ENCODE measurements around the gene SYT7. TPM values are rescaled to one million over a fixed set of nuclear protein-coding genes. Genes with fewer than 3 reads are reported as not detected.

Gene SYT7, protein sequence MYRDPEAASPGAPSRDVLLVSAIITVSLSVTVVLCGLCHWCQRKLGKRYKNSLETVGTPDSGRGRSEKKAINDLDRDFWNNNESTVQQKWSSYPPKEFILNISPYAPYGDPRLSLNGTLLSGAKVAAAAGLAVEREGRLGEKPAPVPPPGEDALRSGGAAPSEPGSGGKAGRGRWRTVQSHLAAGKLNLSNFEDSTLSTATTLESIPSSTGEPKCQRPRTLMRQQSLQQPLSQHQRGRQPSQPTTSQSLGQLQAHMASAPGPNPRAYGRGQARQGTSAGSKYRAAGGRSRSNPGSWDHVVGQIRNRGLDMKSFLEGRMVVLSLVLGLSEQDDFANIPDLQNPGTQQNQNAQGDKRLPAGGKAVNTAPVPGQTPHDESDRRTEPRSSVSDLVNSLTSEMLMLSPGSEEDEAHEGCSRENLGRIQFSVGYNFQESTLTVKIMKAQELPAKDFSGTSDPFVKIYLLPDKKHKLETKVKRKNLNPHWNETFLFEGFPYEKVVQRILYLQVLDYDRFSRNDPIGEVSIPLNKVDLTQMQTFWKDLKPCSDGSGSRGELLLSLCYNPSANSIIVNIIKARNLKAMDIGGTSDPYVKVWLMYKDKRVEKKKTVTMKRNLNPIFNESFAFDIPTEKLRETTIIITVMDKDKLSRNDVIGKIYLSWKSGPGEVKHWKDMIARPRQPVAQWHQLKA
- total RNA-seq, result 4.6 and 9.7 TPM in 2 replicates

GRCh38 chr11:61581030-61581928 is at the start of gene SYT7:
TSS of gene SYT7 (minus strand) at chr11:61581076. CDS start at chr11:61580820, 256 bp downstream.

GRCh38 chr11:61507962-61508861 is 72.7 kb downstream of the SYT7 start, which contains the start of gene LRRC10B:
TSS of gene LRRC10B (plus strand) at chr11:61508749. CDS start at chr11:61508999, 250 bp downstream.

Small RNA genes within 50 kb of the gene (small RNA-seq; reads per million reads assigned to genes)
- 0.13 reads per million for gene MIR4488 (ENCODE audit: low replicate concordance)

Other genes starting within 250 kb of the SYT7 start
- 290 and 338 TPM in 2 replicates for gene DDB1, start 248.0 kb downstream of the SYT7 start, total RNA-seq
- gene TKFC, start 247.8 kb downstream of the SYT7 start, total RNA-seq, result 17.6 and 27.4 TPM in 2 replicates
- gene CYB561A3, start 219.2 kb downstream of the SYT7 start, total RNA-seq, result 207 and 399 TPM in 2 replicates
- 69.9 and 122 TPM in 2 replicates for gene TMEM138, start 218.7 kb downstream of the SYT7 start, total RNA-seq
- gene TMEM216, start 188.5 kb downstream of the SYT7 start, total RNA-seq, result 13.9 and 20.4 TPM in 2 replicates
- 42.4 and 51.0 TPM in 2 replicates for gene CPSF7, start 151.1 kb downstream of the SYT7 start, total RNA-seq
- gene SDHAF2, start 151.0 kb downstream of the SYT7 start, total RNA-seq, result 42.5 and 70.5 TPM in 2 replicates
- not detected in 2 replicates for gene LRRC10B, start 72.3 kb downstream of the SYT7 start, total RNA-seq
- 2.9 and 4.2 TPM in 2 replicates for gene DAGLA, start 99.3 kb upstream of the SYT7 start, total RNA-seq
- 6.4 and 39.2 TPM in 2 replicates for gene MYRF, start 171.6 kb upstream of the SYT7 start, total RNA-seq
- 46.7 and 77.5 TPM in 2 replicates for gene TMEM258, start 211.5 kb upstream of the SYT7 start, total RNA-seq
- 13.3 and 76.2 TPM in 2 replicates for gene FEN1, start 211.8 kb upstream of the SYT7 start, total RNA-seq
- gene FADS1, start 235.9 kb upstream of the SYT7 start, total RNA-seq, result 159 and 497 TPM in 2 replicates
- 385 and 1,439 TPM in 2 replicates for gene FADS2, start 247.2 kb upstream of the SYT7 start, total RNA-seq

Measured in placental pericyte (primary cell).